Measurements from ENCODE around the gene SMG6.

The SMG6 gene

GRCh38 chr17:2251098-2251497, 52.5 kb downstream of the SMG6 start:
- H3K27ac ChIP-seq (ENCODE audit: low read length, poor library complexity, severe bottlenecking): no peak overlapping the region
- no peak overlapping the region for H3K14ac ChIP-seq (ENCODE audit: low read length in 2 of 2)
- H2AFZ ChIP-seq (ENCODE audit: low read depth, low read length): no peak overlapping the region
- H2AK5ac ChIP-seq (ENCODE audit: low read length, severe bottlenecking): no peak overlapping the region
- no peak overlapping the region for H4K91ac ChIP-seq (ENCODE audit: low read length)
- H3K4me1 ChIP-seq (ENCODE audit: control insufficient read depth, insufficient read depth, low read depth, low read length): peaks cover 2% of the 10 kb centered on the region
- H3K4ac ChIP-seq (ENCODE audit: low read depth in 1 of 2, low read length in 2 of 2): no peak overlapping the region
- no peak overlapping the region for H3K23ac ChIP-seq (ENCODE audit: low read length in 2 of 2)
- no peaks in the 10 kb centered on the region for H3K27me3 ChIP-seq (ENCODE audit: control insufficient read depth in 1 of 2, insufficient read depth in 1 of 2, low read length in 2 of 2)
- H2BK15ac ChIP-seq (ENCODE audit: low read depth, poor library complexity, severe bottlenecking): no peak overlapping the region
- H2BK12ac ChIP-seq (ENCODE audit: low read length in 2 of 2): no peak overlapping the region
- H3K18ac ChIP-seq (ENCODE audit: low read depth in 1 of 2, low read length in 2 of 2): no peak overlapping the region
- H3K36me3 ChIP-seq (ENCODE audit: control insufficient read depth in 1 of 2, insufficient read depth in 2 of 2, low read depth in 1 of 2, low read length in 2 of 2): peaks cover 15 to 35% of the 10 kb centered on the region in 2 experiments
- no peak overlapping the region for H2BK120ac ChIP-seq (ENCODE audit: low read depth, low read length)
- H3K4me2 ChIP-seq (ENCODE audit: low read length, poor library complexity, severe bottlenecking): no peak overlapping the region
- H3K9ac ChIP-seq (ENCODE audit: low read length): no peak overlapping the region
- peaks cover 41% of the 10 kb centered on the region for H3K79me1 ChIP-seq (replicated peaks; ENCODE audit: low read length, poor library complexity, severe bottlenecking)
- WGBS: 88% methylated on average over 5 of the region's 5 CpGs
- H3K4me3 ChIP-seq (ENCODE audit: insufficient read depth in 1 of 2, low read depth in 1 of 2, low read length in 2 of 2): no peak overlapping the region
- no peaks in the 10 kb centered on the region for H3K9me3 ChIP-seq (ENCODE audit: control insufficient read depth, low read length)
- H4K8ac ChIP-seq (ENCODE audit: low read length): no peak overlapping the region
- DNase-seq: no peak
- H2BK5ac ChIP-seq (ENCODE audit: low read depth, low read length, poor library complexity, severe bottlenecking): no peak overlapping the region

- no peak overlapping the region for H2BK12ac ChIP-seq (ENCODE audit: low read length in 2 of 2)
- no peaks in the 10 kb centered on the region for H3K9me3 ChIP-seq (ENCODE audit: control insufficient read depth, low read length)
- no peak overlapping the region for H2AK5ac ChIP-seq (ENCODE audit: low read length, severe bottlenecking)
- H2BK5ac ChIP-seq (ENCODE audit: low read depth, low read length, poor library complexity, severe bottlenecking): no peak overlapping the region
- H3K79me1 ChIP-seq (replicated peaks; ENCODE audit: low read length, poor library complexity, severe bottlenecking): peaks cover 44% of the 10 kb centered on the region
- H3K9ac ChIP-seq (ENCODE audit: low read length): no peak overlapping the region
- H3K4me3 ChIP-seq (ENCODE audit: insufficient read depth in 1 of 2, low read depth in 1 of 2, low read length in 2 of 2): no peak overlapping the region
- no peaks in the 10 kb centered on the region for H3K27me3 ChIP-seq (ENCODE audit: control insufficient read depth in 1 of 2, insufficient read depth in 1 of 2, low read length in 2 of 2)
- WGBS: 82% methylated on average over 12 of the region's 12 CpGs
- H3K14ac ChIP-seq (ENCODE audit: low read length in 2 of 2): no peak overlapping the region
- no peak overlapping the region for H3K4ac ChIP-seq (ENCODE audit: low read depth in 1 of 2, low read length in 2 of 2)
- H2BK120ac ChIP-seq (ENCODE audit: low read depth, low read length): no peak overlapping the region
- H3K27ac ChIP-seq (ENCODE audit: low read length, poor library complexity, severe bottlenecking): no peak overlapping the region
- no peak overlapping the region for H4K8ac ChIP-seq (ENCODE audit: low read length)
- DNase-seq: no peak
- no peak overlapping the region for H3K23ac ChIP-seq (ENCODE audit: low read length in 2 of 2)
- H3K4me2 ChIP-seq (ENCODE audit: low read length, poor library complexity, severe bottlenecking): no peak overlapping the region
- no peak overlapping the region for H2AFZ ChIP-seq (ENCODE audit: low read depth, low read length)
- no peak overlapping the region for H4K91ac ChIP-seq (ENCODE audit: low read length)
- peaks cover 2% of the 10 kb centered on the region for H3K4me1 ChIP-seq (ENCODE audit: control insufficient read depth, insufficient read depth, low read depth, low read length)
- H3K36me3 ChIP-seq (ENCODE audit: control insufficient read depth in 1 of 2, insufficient read depth in 2 of 2, low read depth in 1 of 2, low read length in 2 of 2): peaks cover 14 to 39% of the 10 kb centered on the region in 2 experiments
- H2BK15ac ChIP-seq (ENCODE audit: low read depth, poor library complexity, severe bottlenecking): no peak overlapping the region
- no peak overlapping the region for H3K18ac ChIP-seq (ENCODE audit: low read depth in 1 of 2, low read length in 2 of 2)
These were observed 53.2 kb downstream of the SMG6 start for GRCh38 chr17:2250140-2251095.

- H3K14ac ChIP-seq (ENCODE audit: low read length in 2 of 2): no peak overlapping the region
- no peak overlapping the region for H3K9ac ChIP-seq (ENCODE audit: low read length)
- no peak overlapping the region for H4K8ac ChIP-seq (ENCODE audit: low read length)
- no peak overlapping the region for H3K23ac ChIP-seq (ENCODE audit: low read length in 2 of 2)
- no peak overlapping the region for H3K27ac ChIP-seq (ENCODE audit: low read length, poor library complexity, severe bottlenecking)
- peaks cover 36% of the 10 kb centered on the region for H3K79me1 ChIP-seq (replicated peaks; ENCODE audit: low read length, poor library complexity, severe bottlenecking)
- no peak overlapping the region for H3K4ac ChIP-seq (ENCODE audit: low read depth in 1 of 2, low read length in 2 of 2)
- no peak overlapping the region for H2BK120ac ChIP-seq (ENCODE audit: low read depth, low read length)
- H3K36me3 ChIP-seq (ENCODE audit: control insufficient read depth in 1 of 2, insufficient read depth in 2 of 2, low read depth in 1 of 2, low read length in 2 of 2): peaks cover 16 to 39% of the 10 kb centered on the region in 2 experiments
- no peak overlapping the region for H2AK5ac ChIP-seq (ENCODE audit: low read length, severe bottlenecking)
- H2AFZ ChIP-seq (ENCODE audit: low read depth, low read length): no peak overlapping the region
- no peak overlapping the region for H3K4me3 ChIP-seq (ENCODE audit: insufficient read depth in 1 of 2, low read depth in 1 of 2, low read length in 2 of 2)
- H4K91ac ChIP-seq (ENCODE audit: low read length): no peak overlapping the region
- H3K4me2 ChIP-seq (ENCODE audit: low read length, poor library complexity, severe bottlenecking): no peak overlapping the region
- H3K9me3 ChIP-seq (ENCODE audit: control insufficient read depth, low read length): no peaks in the 10 kb centered on the region
- no peak overlapping the region for H2BK5ac ChIP-seq (ENCODE audit: low read depth, low read length, poor library complexity, severe bottlenecking)
- no peak overlapping the region for H2BK12ac ChIP-seq (ENCODE audit: low read length in 2 of 2)
- peaks cover 2% of the 10 kb centered on the region for H3K4me1 ChIP-seq (ENCODE audit: control insufficient read depth, insufficient read depth, low read depth, low read length)
- 96% methylated on average over 4 of the region's 4 CpGs for WGBS
- H3K18ac ChIP-seq (ENCODE audit: low read depth in 1 of 2, low read length in 2 of 2): no peak overlapping the region
- no peak overlapping the region for H2BK15ac ChIP-seq (ENCODE audit: low read depth, poor library complexity, severe bottlenecking)
- DNase-seq: peak; percentile 40
- no peaks in the 10 kb centered on the region for H3K27me3 ChIP-seq (ENCODE audit: control insufficient read depth in 1 of 2, insufficient read depth in 1 of 2, low read length in 2 of 2)
These were observed 56.6 kb downstream of the SMG6 start for GRCh38 chr17:2247005-2247404.
